Endothelial cell of umbilical vein (primary cell): ENCODE results near the gene KIAA1671. TPM values are rescaled to one million over a fixed set of nuclear protein-coding genes. Genes with fewer than 3 reads are reported as not detected.
A peak's percentile ranks its signal among the peaks of the same experiment; 100 is the strongest.
"Not testable (repeated sequence)": the region's sequence is repeated elsewhere in the genome, so short reads cannot be mapped to it uniquely, and the experiment has no call there.

Source experiments
- BruUV-seq: library from RNA; stranded (reverse); fragments of 400-500 nt; replicated peaks from 2 replicates; lab custom pipeline; 2021; lab: Mats Ljungman, UMichigan
- CTCF ChIA-PET: fragments of 300-600, 350-600 bp; sonication (Branson Sonifier 250); formaldehyde crosslinking; loops from one replicate; lab custom pipeline; 2021; ENCODE audit warnings: antibody characterized with exemption, inconsistent platforms; lab: Charles Lee
- POLR2A ChIA-PET: fragments of 300-600, 350-600 bp; sonication (Branson Sonifier 250); formaldehyde crosslinking; loops from one replicate; lab custom pipeline; 2021; ENCODE audit warnings: antibody characterized with exemption, inconsistent platforms; lab: Charles Lee
- DNase-seq: peaks from one replicate; pipeline ENCODE4 v3.0.0-alpha.2; 2011; ENCODE audit warnings: low read depth, low spot score
- FAIRE-seq: peaks from 2 replicates; lab custom pipeline; 2011; peaks lifted over from hg19 to GRCh38; lab: Jason Lieb, UNC
- H2AFZ ChIP-seq: 2 replicates; pipeline ENCODE4 v1.6.0; 2012; ENCODE audit warnings: low read depth, low read length, control low read depth, inconsistent platforms
- H3K27ac ChIP-seq: 2 replicates; pipeline ENCODE4 v1.5.1; 2011; ENCODE audit warnings: low read depth, mild to moderate bottlenecking, control low read depth, low read length, moderate library complexity; ENCODE audit not compliant: insufficient read depth
- H3K27me3 ChIP-seq, 2 experiments: 2 replicates each; pipeline versions ENCODE4 v1.6.0 to v1.6.1; 2011; ENCODE audit warnings: low read length in 2 of 2, mixed read lengths in 1 of 2; ENCODE audit not compliant: control insufficient read depth in 2 of 2, insufficient read depth in 2 of 2
- H3K36me3 ChIP-seq, 2 experiments: 2 replicates in 1 of 2; 3 replicates in 1 of 2; pipeline ENCODE4 v1.5.1; 2011; ENCODE audit warnings: low read length in 2 of 2, mild to moderate bottlenecking in 1 of 2, moderate library complexity in 1 of 2; ENCODE audit not compliant: control insufficient read depth in 2 of 2, insufficient read depth in 2 of 2; ENCODE audit errors: extremely low read depth in 1 of 2
- H3K4me1 ChIP-seq: 3 replicates; pipeline ENCODE4 v1.5.1; 2011; ENCODE audit warnings: mild to moderate bottlenecking, low read length; ENCODE audit not compliant: control insufficient read depth, insufficient read depth; ENCODE audit errors: extremely low read depth
- H3K4me2 ChIP-seq: 2 replicates; pipeline ENCODE4 v1.6.1; 2011; ENCODE audit warnings: low read length, control low read depth, mixed read lengths; ENCODE audit not compliant: insufficient read depth
- H3K4me3 ChIP-seq, 3 experiments: fragments of 200-600 bp in 1 of 3; sonication (generic), shearing (Covaris generic) in 1 of 3; replicated peaks in 1 of 3; 2 replicates each; pipeline ENCODE4 v1.5.1; 2011 to 2016; ENCODE audit warnings: control low read depth in 3 of 3, low read length in 3 of 3, mild to moderate bottlenecking in 2 of 3, inconsistent platforms in 1 of 3, low read depth in 1 of 3, moderate library complexity in 1 of 3; ENCODE audit not compliant: insufficient read depth in 1 of 3
- H3K79me2 ChIP-seq: 2 replicates; pipeline ENCODE4 v1.6.0; 2012; ENCODE audit warnings: low read length, inconsistent platforms; ENCODE audit not compliant: control insufficient read depth, insufficient read depth
- H3K9ac ChIP-seq: replicated peaks from 2 replicates; pipeline ENCODE3; 2011; ENCODE audit warnings: low read length, control low read depth; ENCODE audit not compliant: insufficient read depth; ENCODE audit errors: extremely low read depth
- H3K9me1 ChIP-seq: replicated peaks from 3 replicates; pipeline ENCODE4 v1.6.0; 2011; ENCODE audit warnings: mild to moderate bottlenecking, low read length; ENCODE audit not compliant: control insufficient read depth, insufficient read depth; ENCODE audit errors: extremely low read depth
- H3K9me3 ChIP-seq: replicated peaks from 2 replicates; pipeline ENCODE4 v1.5.1; 2012; ENCODE audit warnings: low read length, inconsistent platforms; ENCODE audit not compliant: control insufficient read depth, insufficient read depth
- H4K20me1 ChIP-seq: replicated peaks from 2 replicates; pipeline ENCODE3; 2011; ENCODE audit warnings: mild to moderate bottlenecking, low read length; ENCODE audit not compliant: control insufficient read depth, insufficient read depth; ENCODE audit errors: extremely low read depth
- CTCF ChIP-seq, 2 donors: IDR thresholded peaks; 1 replicate in 1 of 2; 2 replicates in 1 of 2; pipeline ENCODE4 v1.5.1; 2011; ENCODE audit warnings: low read length in 2 of 2, mild to moderate bottlenecking in 2 of 2, moderate library complexity in 2 of 2, control low read depth in 1 of 2, inconsistent platforms in 1 of 2, low read depth in 1 of 2; ENCODE audit not compliant: insufficient read depth in 1 of 2; ENCODE audit errors: extremely low read depth in 1 of 2
- EZH2 ChIP-seq: IDR thresholded peaks from 2 replicates; pipeline ENCODE4 v1.6.1; 2012; ENCODE audit warnings: borderline replicate concordance, low read depth, mild to moderate bottlenecking, moderate library complexity, low read length, inconsistent platforms; ENCODE audit not compliant: severe bottlenecking
- FOS ChIP-seq: IDR thresholded peaks from 2 replicates; pipeline ENCODE4 v1.6.1; 2011; ENCODE audit warnings: mild to moderate bottlenecking, low read length, moderate library complexity, borderline replicate concordance; ENCODE audit not compliant: insufficient read depth
- GATA2 ChIP-seq: IDR thresholded peaks from 2 replicates; pipeline ENCODE4 v1.7.0; 2011; ENCODE audit warnings: low read depth, mild to moderate bottlenecking, moderate library complexity, mixed read lengths, low read length; ENCODE audit not compliant: insufficient read length, insufficient read depth
- JUN ChIP-seq: IDR thresholded peaks from 2 replicates; pipeline ENCODE4 v1.6.1; 2011; ENCODE audit warnings: borderline replicate concordance, low read depth; ENCODE audit not compliant: insufficient read length, insufficient read depth
- MAX ChIP-seq: IDR thresholded peaks from 2 replicates; pipeline ENCODE4 v1.6.1; 2011; ENCODE audit not compliant: insufficient read depth, insufficient read length
- MYC ChIP-seq: IDR thresholded peaks from one replicate; pipeline ENCODE4 v1.6.1; 2011; ENCODE audit warnings: mild to moderate bottlenecking, low read depth, low read length
- POLR2A ChIP-seq: IDR thresholded peaks from 2 replicates; pipeline ENCODE4 v1.6.1; 2012; ENCODE audit warnings: low read depth, mild to moderate bottlenecking, control low read depth, low read length
- POLR2AphosphoS5 ChIP-seq: IDR thresholded peaks from 2 replicates; pipeline ENCODE4 v1.6.1; 2012; ENCODE audit warnings: low read depth, mild to moderate bottlenecking, control low read depth, low read length, moderate library complexity; ENCODE audit not compliant: insufficient read depth
- dilution Hi-C: fragments of 300-500 bp; cut with MboI; formaldehyde crosslinking; loops from one replicate; pipeline ENCODE4 v1.15.0; 2019; ENCODE audit warnings: low sequenced_read_pairs; ENCODE audit not compliant: extremely low pct_ligation_motif_present
- intact Hi-C: fragments of 100-400 bp; cut with micrococcal nuclease; formaldehyde crosslinking; loops from one replicate; pipeline ENCODE4 v1.10.0; 2022
- polyA plus RNA-seq, 4 experiments: library from polyadenylated mRNA; depleted of rRNA in 3 of 4; stranded (reverse) in 3 of 4; unstranded in 1 of 4; fragments of >200 nt; gene quantifications; 2 replicates each; pipeline versions ENCODE4 v1.2.1 to v1.2.3, GENCODE V29; 2011 to 2012; ENCODE audit warnings: missing spikeins in 1 of 4
- total RNA-seq: library from RNA; stranded (reverse); gene quantifications from 2 replicates; pipeline ENCODE4 v1.2.3, GENCODE V29; 2021

The KIAA1671 gene
- total and polyA plus RNA-seq, 2 donors (not counting 3 experiments of a cell fraction or from before 2014, with no cell fraction given), result 23.1 to 85.1 TPM

GRCh38 chr22:25237503-25237902, 285.0 kb downstream of the KIAA1671 start:
- no peaks in the 10 kb centered on the region for H3K36me3 ChIP-seq
- dilution Hi-C loops (no loop called here), intact Hi-C loops (loop anchor here (2.0 to 5.0 kb wide), 4 partner anchors 97 to 1095 kb away; no protein-coding TSS in a partner anchor)
- no TSS peak for BruUV-seq
- no peaks in the 10 kb centered on the region for H4K20me1 ChIP-seq
- TF ChIP-seq GATA2, result no peak
- TF ChIP-seq POLR2A, result no peak
- TF ChIP-seq MAX, result no peak
- no peak for TF ChIP-seq EZH2
- no peak for TF ChIP-seq MYC
- TF ChIP-seq POLR2AphosphoS5, result no peak
- TF ChIP-seq FOS, result no peak
- no peak for TF ChIP-seq CTCF (IDR thresholded peaks at IDR 0.05; ENCODE audit: extremely low read depth in 1 of 2, insufficient read depth in 1 of 2, low read depth in 1 of 2, low read length in 2 of 2)
- TF ChIP-seq JUN, result no peak
- ChIA-PET POLR2A (no interaction called here), CTCF (no interaction called here)
- H3K27ac ChIP-seq, result no peak overlapping the region
- no peaks in the 10 kb centered on the region for H3K9me1 ChIP-seq
- peaks cover 3% of the 10 kb centered on the region for H3K4me1 ChIP-seq
- no peak overlapping the region for H3K4me3 ChIP-seq
- H2AFZ ChIP-seq, result no peak overlapping the region
- H3K4me2 ChIP-seq, result no peak overlapping the region
- H3K9ac ChIP-seq, result no peak overlapping the region
- no peaks in the 10 kb centered on the region for H3K9me3 ChIP-seq
- H3K27me3 ChIP-seq, result peaks cover 0 to 5% of the 10 kb centered on the region in 2 experiments
- no peak for DNase-seq
- no peaks in the 10 kb centered on the region for H3K79me2 ChIP-seq
- FAIRE-seq, result peak; percentile 8

- H3K27ac ChIP-seq, H3K79me2 ChIP-seq, H2AFZ ChIP-seq, H3K9me1 ChIP-seq, H3K4me3 ChIP-seq, H3K27me3 ChIP-seq, BruUV-seq, dilution Hi-C loops, FAIRE-seq, H3K9me3 ChIP-seq, H4K20me1 ChIP-seq, H3K4me2 ChIP-seq, POLR2A ChIA-PET, DNase-seq, H3K36me3 ChIP-seq, H3K9ac ChIP-seq, H3K4me1 ChIP-seq: not testable (repeated sequence)
- intact Hi-C loops, result loop anchor here (5.0 kb wide), 3 partner anchors 209 to 1094 kb away; no protein-coding TSS in a partner anchor
- CTCF ChIA-PET, result interaction anchor here (1.3 kb wide), 1 partner anchor 96 kb away, joined by 3 read pairs; no protein-coding TSS in a partner anchor
Measured at GRCh38 chr22:25238058-25238457, 285.5 kb downstream of the KIAA1671 start.
